HG03571 (cell line): Measurements from ENCODE around the gene RNF40.

Experiments
- ATAC-seq: cut with Tn5 transposase; IDR thresholded peaks from one replicate; pipeline ENCODE4 v1.9.1; 2021; ENCODE audit not compliant: unreplicated experiment

RNF40 gene

GRCh38 chr16:30761928-30762902, at the start of gene RNF40, which contains the start of gene CFAP119:
TSS of gene RNF40 (plus strand) at chr16:30762322. CDS start at chr16:30762546, 224 bp downstream.
TSS of gene CFAP119 (minus strand) at chr16:30762062. CDS start at chr16:30761748, 314 bp downstream.
- peak; percentile 80 for ATAC-seq

- no peak for ATAC-seq
These were observed 46.2 kb upstream of the RNF40 start for GRCh38 chr16:30715750-30716445.

GRCh38 chr16:30720086-30720485, 42.0 kb upstream of the RNF40 start:
- ATAC-seq = no peak

GRCh38 chr16:30720694-30721093, 41.4 kb upstream of the RNF40 start:
- ATAC-seq = no peak

- no peak for ATAC-seq
These were observed 41.0 kb upstream of the RNF40 start for GRCh38 chr16:30721167-30721566.

- ATAC-seq = no peak
These were observed 40.5 kb upstream of the RNF40 start for GRCh38 chr16:30721606-30722005.

GRCh38 chr16:30722443-30722842, 39.7 kb upstream of the RNF40 start:
- ATAC-seq = no peak

- no peak for ATAC-seq
These were observed 39.2 kb upstream of the RNF40 start for GRCh38 chr16:30722916-30723315.

- ATAC-seq = no peak
These were observed 38.3 kb upstream of the RNF40 start for GRCh38 chr16:30723725-30724355.

GRCh38 chr16:30724641-30725417, 37.3 kb upstream of the RNF40 start:
- no peak for ATAC-seq

GRCh38 chr16:30725418-30725792, 36.7 kb upstream of the RNF40 start:
- no peak for ATAC-seq

GRCh38 chr16:30728321-30728720, 33.8 kb upstream of the RNF40 start:
- ATAC-seq = no peak

GRCh38 chr16:30728899-30729672, 33.0 kb upstream of the RNF40 start:
- no peak for ATAC-seq

GRCh38 chr16:30731411-30731810, 30.7 kb upstream of the RNF40 start:
- ATAC-seq = no peak

GRCh38 chr16:30736995-30737793, 24.9 kb upstream of the RNF40 start:
- ATAC-seq = no peak

- no peak for ATAC-seq
These were observed 24.1 kb upstream of the RNF40 start for GRCh38 chr16:30737794-30738648.

- ATAC-seq = no peak
These were observed 22.9 kb upstream of the RNF40 start for GRCh38 chr16:30738984-30739951.
